ENCODE measurements around the gene TM9SF1. TPM values are rescaled to one million over a fixed set of nuclear protein-coding genes. Genes with fewer than 3 reads are reported as not detected.
A peak's percentile ranks its signal among the peaks of the same experiment; 100 is the strongest.

The TM9SF1 gene
- total RNA-seq, 1 donor from 2014 or later = 9.8 TPM

GRCh38 chr14:24181371-24182077 is 13.7 kb downstream of the TM9SF1 start:
- no peak for FAIRE-seq
- no peak for DNase-seq (ENCODE audit: low spot score in 2 of 2)

DNA sequence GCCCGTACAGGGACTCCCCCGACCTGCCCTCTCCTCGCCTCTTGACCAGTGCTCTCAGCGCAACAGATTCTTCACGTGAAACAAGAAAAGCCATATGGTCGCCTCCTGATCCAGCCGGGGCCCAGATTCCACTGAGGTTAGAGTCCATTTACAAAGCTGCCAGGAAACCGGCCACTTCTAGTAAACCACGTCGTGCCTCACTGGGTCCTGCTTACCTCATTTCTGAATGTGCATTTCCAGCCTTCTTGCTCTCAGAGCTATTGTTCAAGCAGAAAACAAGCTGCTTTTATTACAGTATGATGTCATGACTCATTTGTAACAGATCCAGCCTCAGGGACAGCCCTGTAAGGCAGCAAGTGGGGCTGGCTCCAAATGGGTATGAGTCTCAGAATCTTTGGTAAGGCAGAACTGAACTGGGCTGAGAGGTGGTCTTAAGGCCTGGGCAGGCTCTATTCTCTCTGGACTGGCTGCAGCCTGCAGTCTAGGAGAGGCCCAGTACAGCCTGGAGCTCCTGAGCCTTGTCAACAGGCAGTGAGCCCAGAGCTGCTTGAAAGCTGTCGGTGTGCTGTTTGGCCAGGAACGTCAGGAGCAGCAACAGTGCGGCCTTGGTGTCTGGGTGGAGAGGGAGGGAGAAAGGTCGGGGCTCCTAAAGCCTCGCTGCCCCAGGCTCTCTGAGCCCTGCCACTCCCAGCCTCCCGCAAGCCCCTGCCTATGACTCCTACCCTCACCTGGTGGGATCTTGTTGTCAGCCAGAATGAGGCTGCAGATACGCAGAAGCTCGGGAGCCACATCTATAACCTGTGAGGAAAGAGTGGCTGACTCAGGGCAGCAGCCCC is 15.1 kb downstream of the TM9SF1 start:
- peak in 1 of 2 donors; percentile 59 for DNase-seq (ENCODE audit: low spot score in 2 of 2)
- no peak for FAIRE-seq

DNA sequence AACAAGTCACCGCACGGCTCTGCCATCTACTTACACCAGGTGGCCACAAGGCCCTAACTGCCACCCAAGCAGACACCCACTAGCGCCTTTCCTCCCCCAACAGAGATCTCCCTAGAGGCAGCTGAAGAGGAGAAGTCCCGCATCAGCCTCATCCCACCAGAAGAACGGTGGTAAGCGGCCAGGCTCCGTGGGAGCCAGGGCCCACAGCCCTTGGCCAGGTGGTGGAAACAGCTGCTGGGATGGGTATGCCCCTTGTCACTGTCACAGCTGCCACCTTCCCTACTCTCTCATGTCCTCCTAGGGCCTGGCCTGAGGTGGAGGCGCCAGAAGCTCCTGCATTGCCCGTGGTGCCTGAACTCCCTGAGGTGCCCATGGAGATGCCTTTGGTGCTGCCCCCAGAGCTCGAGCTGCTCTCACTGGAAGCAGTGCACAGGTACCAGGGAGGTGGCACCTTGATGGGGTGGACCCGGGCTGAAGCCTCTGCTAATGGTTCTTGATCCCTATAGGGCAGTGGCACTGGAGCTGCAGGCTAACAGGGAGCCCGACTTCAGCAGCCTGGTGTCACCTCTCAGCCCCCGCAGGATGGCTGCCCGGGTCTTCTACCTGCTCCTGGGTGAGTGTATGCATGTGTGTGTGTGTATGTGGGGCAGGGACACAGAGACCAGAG is 15.8 kb downstream of the TM9SF1 start:
- FAIRE-seq = no peak
- no peak for DNase-seq (ENCODE audit: low spot score in 2 of 2)

DNA sequence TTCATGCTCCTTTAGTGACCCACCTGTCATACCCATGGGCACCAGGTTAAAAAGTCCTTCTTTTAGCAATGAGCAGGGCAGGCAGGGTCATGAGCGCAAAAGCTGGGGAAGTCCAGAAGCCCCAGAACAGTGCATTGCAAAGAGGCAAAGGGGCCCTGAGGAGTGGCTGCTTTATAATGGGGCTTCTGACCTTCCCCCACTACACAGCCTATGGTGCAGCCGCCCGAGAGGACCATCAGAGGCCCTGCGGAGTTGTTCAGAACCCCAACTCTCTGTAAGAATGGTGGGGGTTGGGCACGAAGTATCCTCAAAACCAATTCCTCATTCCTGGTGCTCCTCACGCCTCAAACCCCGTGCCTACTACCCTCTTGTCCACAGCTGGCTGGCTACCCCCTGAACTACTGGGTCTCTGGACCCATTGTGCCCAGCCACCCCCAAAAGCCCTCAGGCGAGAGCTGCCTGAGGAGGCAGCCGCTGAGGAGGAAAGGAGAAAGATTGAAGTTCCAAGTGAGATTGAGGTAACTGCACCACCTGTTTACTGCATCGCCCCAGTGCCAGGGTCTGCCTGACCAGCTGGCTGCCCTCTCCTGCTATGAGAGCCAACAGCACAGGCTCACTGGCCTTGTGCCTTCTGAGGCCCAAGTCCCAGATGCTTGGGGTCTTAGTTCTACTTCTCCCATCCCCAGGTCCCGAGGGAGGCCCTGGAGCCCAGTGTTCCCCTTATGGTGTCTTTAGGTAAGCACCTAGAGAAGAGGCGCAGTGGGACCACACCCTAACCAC is 16.7 kb downstream of the TM9SF1 start:
- no peak for DNase-seq (ENCODE audit: low spot score in 2 of 2)
- no peak for FAIRE-seq

DNA sequence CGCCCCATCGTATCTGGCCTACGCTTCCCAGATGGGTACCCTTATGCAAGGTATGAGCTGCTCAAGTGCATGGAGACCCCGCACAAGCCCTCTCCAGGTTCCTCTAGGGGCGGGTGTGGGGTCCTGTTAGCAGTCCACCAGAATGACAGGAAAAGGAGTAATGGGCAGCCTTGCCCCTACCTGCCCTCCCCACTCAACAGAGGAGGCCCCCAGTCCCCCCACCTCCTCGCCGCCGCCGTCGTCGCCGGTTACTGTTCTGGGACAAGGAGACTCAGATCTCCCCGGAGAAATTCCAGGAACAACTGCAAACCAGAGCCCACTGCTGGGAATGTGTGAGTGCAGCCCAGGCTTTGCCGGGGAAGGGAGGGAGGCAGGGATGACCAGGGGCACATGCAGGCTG is 17.4 kb downstream of the TM9SF1 start:
- FAIRE-seq = no peak
- no peak for DNase-seq (ENCODE audit: low spot score in 2 of 2)

DNA sequence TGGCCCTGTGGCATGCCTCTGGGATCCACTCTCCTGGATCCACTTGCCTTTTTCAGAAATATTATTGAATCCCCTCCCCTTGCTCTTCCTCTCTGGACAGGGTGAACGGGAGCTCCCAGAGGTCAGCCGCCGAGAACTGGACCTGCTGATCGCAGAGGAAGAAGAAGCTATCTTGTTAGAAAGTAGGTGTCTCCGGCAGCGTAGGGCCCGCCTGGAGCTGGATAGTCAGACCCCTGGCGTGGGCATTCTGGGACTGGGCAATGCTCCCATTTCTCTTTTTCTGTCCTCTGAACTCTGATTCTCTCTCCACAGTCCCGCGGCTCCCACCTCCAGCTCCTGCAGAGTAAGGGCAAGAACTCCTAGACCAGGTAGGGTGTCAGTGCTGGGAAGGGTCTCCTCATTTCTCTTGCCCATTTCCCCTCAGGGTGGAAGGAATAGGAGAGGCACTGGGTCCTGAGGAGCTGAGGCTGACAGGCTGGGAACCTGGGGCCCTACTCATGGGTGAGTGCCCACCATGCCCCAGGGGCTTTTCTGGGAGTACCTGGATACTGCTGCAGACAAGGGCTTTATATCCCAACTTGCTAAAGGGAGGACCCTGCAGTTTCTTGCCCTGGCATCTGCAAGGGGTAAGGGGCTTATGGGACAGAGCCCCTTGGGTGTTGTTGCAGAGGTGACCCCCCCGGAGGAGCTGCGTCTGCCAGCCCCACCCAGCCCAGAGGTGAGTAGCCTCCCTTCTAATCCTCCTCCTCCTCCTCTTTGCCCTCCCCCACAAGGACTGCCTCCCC is 18.0 kb downstream of the TM9SF1 start:
- FAIRE-seq (no peak), DNase-seq (ENCODE audit: low spot score in 2 of 2) (no peak)

DNA sequence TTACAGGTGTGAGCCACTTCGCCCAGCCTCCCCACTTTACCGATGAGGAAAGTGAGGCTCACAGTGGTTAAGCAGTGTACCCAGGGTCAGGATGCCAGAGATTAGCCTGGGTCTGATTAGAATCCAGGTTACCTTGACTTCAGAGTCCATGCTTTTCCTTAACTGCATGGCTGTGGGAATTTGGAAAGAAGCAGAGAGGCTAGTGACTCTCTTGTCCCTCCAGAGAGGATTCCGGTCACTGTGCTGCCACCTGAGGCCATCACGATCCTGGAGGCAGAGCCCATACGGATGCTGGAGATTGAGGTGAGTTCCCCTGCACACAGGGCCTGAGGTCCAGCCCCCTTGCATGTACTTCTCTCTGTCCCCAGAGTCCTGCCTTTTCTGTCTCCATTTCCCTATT is 18.6 kb downstream of the TM9SF1 start:
- FAIRE-seq (no peak), DNase-seq (ENCODE audit: low spot score in 2 of 2) (no peak)

DNA sequence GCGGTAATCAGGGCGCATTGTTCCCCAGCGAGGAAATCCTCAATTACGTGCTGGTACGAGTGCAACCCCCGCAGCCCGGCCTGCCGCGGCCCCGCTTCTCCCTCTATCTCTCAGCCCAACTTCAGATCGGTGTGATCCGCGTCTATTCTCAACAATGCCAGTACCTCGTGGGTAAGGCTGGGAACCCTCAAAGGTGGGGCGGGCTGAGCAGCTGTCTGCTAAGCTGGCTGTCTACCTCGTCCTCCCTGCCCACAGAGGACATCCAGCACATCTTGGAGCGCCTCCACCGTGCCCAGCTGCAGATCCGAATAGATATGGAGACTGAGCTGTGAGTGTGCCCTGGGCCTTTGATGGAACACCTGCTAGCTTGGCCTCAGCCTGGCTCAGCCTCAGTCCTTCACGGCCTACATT is 22.4 kb downstream of the TM9SF1 start:
- DNase-seq (ENCODE audit: low spot score in 2 of 2) (no peak), FAIRE-seq (no peak)

- DNase-seq (ENCODE audit: low spot score in 2 of 2) (no peak), FAIRE-seq (no peak)
These were observed 22.9 kb downstream of the TM9SF1 start for GRCh38 chr14:24172261-24172860.

DNA sequence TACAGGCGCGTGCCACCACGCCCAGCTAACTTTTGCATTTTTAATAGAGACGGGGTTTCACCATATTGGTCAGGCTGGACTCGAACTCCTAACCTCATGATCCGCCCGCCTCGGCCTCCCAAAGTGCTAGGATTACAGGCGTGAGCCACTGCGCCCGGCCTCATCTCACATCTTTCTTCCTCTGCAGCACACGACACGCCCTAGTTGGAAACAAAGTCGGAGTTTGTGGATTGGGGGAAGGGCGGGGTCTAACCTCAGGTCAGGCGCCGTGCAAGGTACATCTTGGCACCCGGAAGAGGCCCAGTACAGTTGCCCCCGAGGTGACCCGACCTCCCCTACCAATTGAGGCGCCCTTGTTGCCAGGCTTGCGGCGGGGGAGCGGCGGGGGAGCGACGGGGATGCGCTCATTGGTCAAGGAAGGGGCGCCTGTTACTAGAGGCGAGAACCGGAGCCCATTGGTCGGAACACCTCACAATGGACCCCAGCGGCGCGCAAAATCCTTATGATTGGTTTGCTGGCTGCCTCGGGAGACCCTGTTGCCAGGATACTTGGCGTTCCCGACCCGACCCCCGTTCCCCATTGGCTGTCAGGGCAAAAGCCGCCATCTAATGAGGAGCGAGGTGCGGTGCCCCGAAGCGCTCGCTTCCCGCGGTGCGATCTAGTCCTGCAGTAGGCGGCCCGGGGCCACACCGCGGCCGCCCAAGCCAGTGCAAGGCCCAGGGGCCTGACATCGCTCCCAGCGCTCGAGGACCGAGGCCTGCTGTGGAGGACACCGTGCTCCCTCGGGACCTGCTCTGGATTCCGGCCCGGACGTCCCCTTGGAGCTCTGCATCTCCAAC is 23.6 kb downstream of the TM9SF1 start, which contains the start of gene REC8:
Gene REC8, plus strand, starts transcription at position 659 of the 839 bp plus-strand sequence. CDS start 473 bp downstream, outside the sequence.
- FAIRE-seq (no peak), DNase-seq (ENCODE audit: low spot score in 2 of 2) (peak; percentile 80 to 93)

DNA sequence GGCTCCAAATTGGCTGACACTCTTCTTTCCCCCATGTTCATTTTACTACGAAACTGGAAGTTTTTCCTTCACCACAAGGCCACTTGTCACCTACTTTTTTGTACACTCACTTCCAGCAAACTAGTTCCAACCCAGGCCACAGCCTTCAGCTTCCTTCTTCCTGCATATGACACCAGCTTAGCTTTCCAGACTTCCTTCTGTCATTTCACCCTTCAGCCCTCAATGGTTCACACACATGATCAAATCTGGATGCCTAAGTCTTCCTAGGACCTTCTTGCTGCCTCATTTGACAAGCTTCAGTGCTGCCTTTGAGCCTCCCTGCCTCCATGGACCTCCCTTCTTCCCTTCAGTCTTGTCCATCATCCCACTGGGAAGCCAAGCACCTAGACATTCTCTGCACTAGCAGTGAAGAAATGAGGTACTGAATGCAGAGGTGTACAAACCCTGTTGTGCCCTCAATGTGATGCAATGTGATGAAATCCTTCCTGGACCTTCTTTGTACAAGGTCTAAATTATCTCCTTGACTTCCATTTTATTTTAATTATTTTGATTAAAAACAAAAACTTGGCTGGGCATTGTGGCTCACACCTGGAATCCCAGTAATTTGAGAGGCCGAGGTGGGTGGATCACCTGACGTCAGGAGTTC is 27.6 kb downstream of the TM9SF1 start:
- DNase-seq (ENCODE audit: low spot score in 2 of 2) (no peak), FAIRE-seq (no peak)

GRCh38 chr14:24165785-24166184 is 29.5 kb downstream of the TM9SF1 start:
- no peak for FAIRE-seq
- no peak for DNase-seq (ENCODE audit: low spot score in 2 of 2)

DNA sequence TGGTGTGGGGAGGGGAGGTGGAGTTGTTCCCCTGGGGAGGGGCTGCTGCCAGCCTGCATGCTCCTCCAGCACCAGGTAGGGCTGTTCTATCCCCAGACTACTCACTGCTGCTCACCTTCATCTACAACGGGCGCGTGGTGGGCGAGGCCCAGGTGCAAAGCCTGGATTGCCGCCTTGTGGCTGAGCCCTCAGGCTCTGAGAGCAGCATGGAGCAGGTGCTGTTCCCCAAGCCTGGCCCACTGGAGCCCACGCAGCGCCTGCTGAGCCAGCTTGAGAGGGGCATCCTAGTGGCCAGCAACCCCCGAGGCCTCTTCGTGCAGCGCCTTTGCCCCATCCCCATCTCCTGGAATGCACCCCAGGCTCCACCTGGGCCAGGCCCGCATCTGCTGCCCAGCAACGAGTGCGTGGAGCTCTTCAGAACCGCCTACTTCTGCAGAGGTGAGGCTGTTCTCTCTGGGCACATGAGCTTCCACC is 30.7 kb downstream of the TM9SF1 start:
- FAIRE-seq (no peak), DNase-seq (ENCODE audit: low spot score in 2 of 2) (no peak)

- no peak for FAIRE-seq
- peak in 1 of 2 donors; percentile 38 for DNase-seq (ENCODE audit: low spot score in 2 of 2)
These were observed 33.1 kb downstream of the TM9SF1 start for GRCh38 chr14:24162093-24162492.

DNA sequence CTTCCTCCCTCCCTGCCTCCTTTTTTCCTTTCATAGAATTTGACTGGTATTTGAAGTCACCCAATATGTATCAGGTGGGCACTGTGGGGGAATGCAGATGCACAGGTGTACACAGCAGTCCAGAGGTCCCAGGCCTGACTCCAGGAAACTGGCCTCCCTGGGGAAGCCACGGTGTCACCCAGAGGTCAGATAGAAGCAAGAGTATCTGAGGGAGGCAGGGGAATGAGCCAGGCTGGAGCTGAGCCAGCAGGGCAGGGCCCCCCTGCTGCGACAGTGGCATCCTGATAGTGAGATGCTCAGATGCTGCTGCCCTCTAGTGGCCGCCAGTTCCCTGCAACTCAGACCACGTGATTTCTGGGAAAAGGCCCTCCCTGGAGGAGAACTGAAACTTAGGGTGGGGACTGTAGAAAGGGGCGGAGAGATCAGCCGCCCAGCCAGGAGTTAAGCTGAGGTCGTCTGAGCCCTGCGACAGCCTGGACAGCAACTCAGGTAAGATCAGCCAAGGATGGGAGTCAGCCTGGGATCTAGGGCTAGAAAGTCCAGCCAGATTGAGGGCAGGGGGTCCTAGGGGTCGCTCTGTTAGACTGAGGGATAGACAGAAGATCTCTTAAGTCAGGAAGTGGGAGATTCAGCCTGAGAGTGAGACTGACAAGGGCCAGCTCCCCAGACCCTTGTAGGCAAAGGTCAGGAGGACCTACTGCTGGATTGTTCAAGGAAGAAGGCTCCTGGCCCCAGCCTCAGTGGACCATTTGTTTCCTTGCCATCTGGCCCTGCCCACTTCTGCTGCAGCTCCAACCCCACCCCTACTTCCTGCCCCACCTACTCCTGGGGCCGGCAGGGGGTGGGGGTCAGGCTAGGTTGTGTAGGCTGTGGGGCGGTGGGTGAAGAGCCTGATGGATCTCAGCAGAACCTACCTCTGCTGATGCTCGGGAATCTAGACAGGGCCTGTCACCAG is 34.1 kb downstream of the TM9SF1 start, which contains the start of gene IRF9:
Gene IRF9, plus strand, starts transcription at position 416 of the 955 bp plus-strand sequence. CDS start 880 bp downstream, outside the sequence.
- no peak for FAIRE-seq
- DNase-seq (ENCODE audit: low spot score in 2 of 2) = peak; percentile 91 to 97

DNA sequence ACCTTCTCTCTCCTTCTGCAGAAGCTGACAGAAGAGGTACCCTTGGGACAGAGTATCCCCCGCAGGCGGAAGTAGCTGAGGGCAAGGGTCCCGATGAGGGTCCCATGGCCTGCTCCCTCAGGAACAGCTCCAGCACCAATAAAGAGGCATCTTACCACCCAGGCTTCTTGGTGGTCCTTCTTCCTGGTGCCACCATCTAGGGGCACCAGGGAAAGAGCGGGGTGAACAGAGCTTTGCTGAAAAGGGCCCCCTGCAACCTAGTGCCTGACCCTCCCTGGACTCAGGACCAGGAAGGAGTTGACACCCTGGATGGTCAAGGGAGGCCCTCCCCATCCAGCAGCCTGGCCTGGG is 34.8 kb downstream of the TM9SF1 start:
- no peak for FAIRE-seq
- no peak for DNase-seq (ENCODE audit: low spot score in 2 of 2)
